HL-60 (cell line): ENCODE results near the gene PRDM16.

Experiments used
- POLR2AphosphoS5 ChIP-seq: IDR thresholded peaks from 2 replicates; pipeline ENCODE4 v1.6.1; 2012; ENCODE audit warnings: low read depth
- SPI1 ChIP-seq: IDR thresholded peaks from 2 replicates; pipeline ENCODE4 v1.6.1; 2012; ENCODE audit warnings: low read depth, mild to moderate bottlenecking, borderline replicate concordance
- TF ChIP-seq, protein P1 (sequence below): IDR thresholded peaks from one replicate; pipeline ENCODE4 v1.5.1; 2011; ENCODE audit warnings: low read length, control low read depth, inconsistent platforms; ENCODE audit not compliant: insufficient read depth
- TF ChIP-seq, protein P2 (sequence below): IDR thresholded peaks from 2 replicates; pipeline ENCODE4 v1.6.1; 2012; ENCODE audit warnings: low read depth; ENCODE audit not compliant: insufficient replicate concordance

DNA sequence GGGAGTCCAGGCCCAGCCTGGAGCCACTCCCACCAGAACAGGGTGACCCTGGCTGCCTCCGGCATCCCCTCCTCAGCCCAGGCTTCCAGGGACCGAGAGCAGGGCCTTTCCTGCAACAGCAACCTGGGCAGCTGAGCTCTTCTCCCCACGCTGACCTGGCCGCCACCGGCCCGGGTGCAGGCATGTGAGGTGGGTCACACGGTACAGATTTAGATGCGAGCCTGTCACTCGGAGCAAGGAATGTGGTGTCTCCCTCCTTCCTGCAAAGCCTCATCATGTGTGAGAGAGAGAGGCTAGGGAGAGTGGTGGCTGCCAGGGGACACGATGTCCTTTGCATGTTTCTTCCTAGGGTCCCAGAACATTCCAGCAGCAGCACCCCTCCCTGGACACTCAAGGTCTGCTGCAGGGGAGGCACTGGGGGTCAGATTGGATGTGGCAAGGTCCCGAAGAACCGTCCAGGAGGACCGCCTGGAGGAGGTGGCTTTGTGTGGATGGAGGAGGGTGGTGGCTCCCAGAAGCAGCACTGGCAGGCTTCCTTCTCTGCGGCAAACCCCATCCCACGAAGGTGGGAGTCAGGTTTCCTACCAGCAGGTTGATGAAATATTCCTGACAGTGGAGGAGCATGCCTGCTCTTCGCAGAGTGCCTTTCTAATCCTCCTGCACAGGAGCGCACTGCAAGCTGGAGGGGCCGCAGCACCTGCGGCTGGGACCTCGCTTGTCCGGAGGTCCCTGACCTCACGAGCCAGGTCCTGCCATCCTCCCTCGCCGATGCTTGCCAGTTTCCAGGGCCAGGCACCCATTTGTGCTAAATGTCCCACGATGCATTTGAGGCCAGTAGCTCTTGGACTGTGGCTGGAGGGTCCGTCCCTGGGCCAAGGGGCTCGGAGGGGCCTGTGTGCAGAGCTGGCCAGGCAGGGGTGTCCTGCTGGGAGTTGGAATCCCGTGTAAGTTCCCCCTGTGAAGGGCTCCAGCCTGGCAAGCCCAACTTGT, 68.4 kb downstream of the PRDM16 start:
- TF ChIP-seq, protein P1, sequence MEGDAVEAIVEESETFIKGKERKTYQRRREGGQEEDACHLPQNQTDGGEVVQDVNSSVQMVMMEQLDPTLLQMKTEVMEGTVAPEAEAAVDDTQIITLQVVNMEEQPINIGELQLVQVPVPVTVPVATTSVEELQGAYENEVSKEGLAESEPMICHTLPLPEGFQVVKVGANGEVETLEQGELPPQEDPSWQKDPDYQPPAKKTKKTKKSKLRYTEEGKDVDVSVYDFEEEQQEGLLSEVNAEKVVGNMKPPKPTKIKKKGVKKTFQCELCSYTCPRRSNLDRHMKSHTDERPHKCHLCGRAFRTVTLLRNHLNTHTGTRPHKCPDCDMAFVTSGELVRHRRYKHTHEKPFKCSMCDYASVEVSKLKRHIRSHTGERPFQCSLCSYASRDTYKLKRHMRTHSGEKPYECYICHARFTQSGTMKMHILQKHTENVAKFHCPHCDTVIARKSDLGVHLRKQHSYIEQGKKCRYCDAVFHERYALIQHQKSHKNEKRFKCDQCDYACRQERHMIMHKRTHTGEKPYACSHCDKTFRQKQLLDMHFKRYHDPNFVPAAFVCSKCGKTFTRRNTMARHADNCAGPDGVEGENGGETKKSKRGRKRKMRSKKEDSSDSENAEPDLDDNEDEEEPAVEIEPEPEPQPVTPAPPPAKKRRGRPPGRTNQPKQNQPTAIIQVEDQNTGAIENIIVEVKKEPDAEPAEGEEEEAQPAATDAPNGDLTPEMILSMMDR, result no peak
- no peak for TF ChIP-seq POLR2AphosphoS5
- TF ChIP-seq, protein P2, sequence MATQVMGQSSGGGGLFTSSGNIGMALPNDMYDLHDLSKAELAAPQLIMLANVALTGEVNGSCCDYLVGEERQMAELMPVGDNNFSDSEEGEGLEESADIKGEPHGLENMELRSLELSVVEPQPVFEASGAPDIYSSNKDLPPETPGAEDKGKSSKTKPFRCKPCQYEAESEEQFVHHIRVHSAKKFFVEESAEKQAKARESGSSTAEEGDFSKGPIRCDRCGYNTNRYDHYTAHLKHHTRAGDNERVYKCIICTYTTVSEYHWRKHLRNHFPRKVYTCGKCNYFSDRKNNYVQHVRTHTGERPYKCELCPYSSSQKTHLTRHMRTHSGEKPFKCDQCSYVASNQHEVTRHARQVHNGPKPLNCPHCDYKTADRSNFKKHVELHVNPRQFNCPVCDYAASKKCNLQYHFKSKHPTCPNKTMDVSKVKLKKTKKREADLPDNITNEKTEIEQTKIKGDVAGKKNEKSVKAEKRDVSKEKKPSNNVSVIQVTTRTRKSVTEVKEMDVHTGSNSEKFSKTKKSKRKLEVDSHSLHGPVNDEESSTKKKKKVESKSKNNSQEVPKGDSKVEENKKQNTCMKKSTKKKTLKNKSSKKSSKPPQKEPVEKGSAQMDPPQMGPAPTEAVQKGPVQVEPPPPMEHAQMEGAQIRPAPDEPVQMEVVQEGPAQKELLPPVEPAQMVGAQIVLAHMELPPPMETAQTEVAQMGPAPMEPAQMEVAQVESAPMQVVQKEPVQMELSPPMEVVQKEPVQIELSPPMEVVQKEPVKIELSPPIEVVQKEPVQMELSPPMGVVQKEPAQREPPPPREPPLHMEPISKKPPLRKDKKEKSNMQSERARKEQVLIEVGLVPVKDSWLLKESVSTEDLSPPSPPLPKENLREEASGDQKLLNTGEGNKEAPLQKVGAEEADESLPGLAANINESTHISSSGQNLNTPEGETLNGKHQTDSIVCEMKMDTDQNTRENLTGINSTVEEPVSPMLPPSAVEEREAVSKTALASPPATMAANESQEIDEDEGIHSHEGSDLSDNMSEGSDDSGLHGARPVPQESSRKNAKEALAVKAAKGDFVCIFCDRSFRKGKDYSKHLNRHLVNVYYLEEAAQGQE, result no peak
- TF ChIP-seq SPI1, result no peak
